Stimulated activated CD4-positive, alpha-beta T cell treated with anti-CD3 and anti-CD28 coated beads, Interleukin-2, amount 100 ng/mL, for 24 hours (primary cell): ENCODE results near the gene CSF3R.

ENCODE experiments used
- DNase-seq, 2 donors: peaks; one replicate each; pipeline ENCODE4 v3.0.0-alpha.2; 2020

CSF3R gene

GRCh38 chr1:36455386-36455785 is 27.3 kb downstream of the CSF3R start:
- no peak for DNase-seq

GRCh38 chr1:36453600-36454388 is 28.9 kb downstream of the CSF3R start:
- DNase-seq: no peak

- no peak for DNase-seq
These were observed 29.7 kb downstream of the CSF3R start for GRCh38 chr1:36453051-36453450.

- DNase-seq: no peak
These were observed 31.8 kb downstream of the CSF3R start for GRCh38 chr1:36450919-36451305.

GRCh38 chr1:36450270-36450918 is 32.3 kb downstream of the CSF3R start, which contains the start of gene OSCP1:
OSCP1 (minus strand) TSS chr1:36450451; CDS start chr1:36450369, 82 bp downstream.
- peak; percentile 87 to 88 for DNase-seq

GRCh38 chr1:36448530-36449056 is 34.1 kb downstream of the CSF3R start:
- DNase-seq: no peak

GRCh38 chr1:36447450-36447849 is 35.3 kb downstream of the CSF3R start:
- no peak for DNase-seq

GRCh38 chr1:36446746-36447145 is 36.0 kb downstream of the CSF3R start:
- DNase-seq: no peak

- DNase-seq: peak in 1 of 2 donors; percentile 24
These were observed 36.4 kb downstream of the CSF3R start for GRCh38 chr1:36446271-36446670.

GRCh38 chr1:36443297-36443696 is 39.4 kb downstream of the CSF3R start:
- DNase-seq: no peak

- DNase-seq: no peak
These were observed 40.4 kb downstream of the CSF3R start for GRCh38 chr1:36442337-36442736.

GRCh38 chr1:36440646-36441045 is 42.1 kb downstream of the CSF3R start:
- no peak for DNase-seq

GRCh38 chr1:36440044-36440443 is 42.7 kb downstream of the CSF3R start:
- no peak for DNase-seq

GRCh38 chr1:36438715-36439114 is 44.0 kb downstream of the CSF3R start:
- DNase-seq: no peak

GRCh38 chr1:36436821-36437220 is 45.9 kb downstream of the CSF3R start:
- DNase-seq: no peak

GRCh38 chr1:36433102-36433501 is 49.6 kb downstream of the CSF3R start:
- DNase-seq: no peak

GRCh38 chr1:36432616-36433015 is 50.1 kb downstream of the CSF3R start:
- no peak for DNase-seq

- no peak for DNase-seq
These were observed 56.9 kb downstream of the CSF3R start for GRCh38 chr1:36425791-36426190.

GRCh38 chr1:36421649-36422048 is 61.1 kb downstream of the CSF3R start:
- DNase-seq: no peak

- DNase-seq: peak; percentile 95 to 97
These were observed 61.8 kb downstream of the CSF3R start for GRCh38 chr1:36420836-36421317.

- DNase-seq: no peak
These were observed 62.3 kb downstream of the CSF3R start for GRCh38 chr1:36420409-36420808.

- no peak for DNase-seq
These were observed 63.1 kb downstream of the CSF3R start for GRCh38 chr1:36419569-36419968.

- no peak for DNase-seq
These were observed 63.6 kb downstream of the CSF3R start for GRCh38 chr1:36419140-36419539.

GRCh38 chr1:36417931-36418330 is 64.8 kb downstream of the CSF3R start:
- DNase-seq: no peak
